AML-193 (cell line): ENCODE data around the gene MAP1S.
A peak's percentile ranks its signal among the peaks of the same experiment; 100 is the strongest.

ENCODE experiments used
- DNase-seq, 2 experiments: peaks; one replicate each; lab custom pipeline; 2025; lab: John Stamatoyannopoulos, UW

The MAP1S gene

GRCh38 chr19:17718947-17719711 is at the start of gene MAP1S:
Gene MAP1S (plus strand): TSS chr19:17719480. CDS start chr19:17719503, 23 bp downstream.
- no peak for DNase-seq

GRCh38 chr19:17671906-17672305 is 47.4 kb upstream of the MAP1S start:
- DNase-seq = no peak

GRCh38 chr19:17673937-17674799 is 45.1 kb upstream of the MAP1S start:
- no peak for DNase-seq

GRCh38 chr19:17676295-17676694 is 43.0 kb upstream of the MAP1S start:
- DNase-seq = no peak

GRCh38 chr19:17677002-17677401 is 42.3 kb upstream of the MAP1S start:
- no peak for DNase-seq

GRCh38 chr19:17678836-17679235 is 40.4 kb upstream of the MAP1S start:
- no peak for DNase-seq

- no peak for DNase-seq
These were observed 39.6 kb upstream of the MAP1S start for GRCh38 chr19:17679526-17680229.

- peak in 1 of 2 experiments; percentile 11 for DNase-seq
These were observed 39.0 kb upstream of the MAP1S start for GRCh38 chr19:17680230-17680722.

- DNase-seq = no peak
These were observed 37.7 kb upstream of the MAP1S start for GRCh38 chr19:17681505-17682125.

GRCh38 chr19:17682273-17682672 is 37.0 kb upstream of the MAP1S start:
- no peak for DNase-seq

- no peak for DNase-seq
These were observed 36.2 kb upstream of the MAP1S start for GRCh38 chr19:17683078-17683477.

- no peak for DNase-seq
These were observed 35.0 kb upstream of the MAP1S start for GRCh38 chr19:17684256-17684655.

- DNase-seq = no peak
These were observed 33.7 kb upstream of the MAP1S start for GRCh38 chr19:17685451-17686022.

- no peak for DNase-seq
These were observed 33.2 kb upstream of the MAP1S start for GRCh38 chr19:17686023-17686521.

- DNase-seq = no peak
These were observed 32.7 kb upstream of the MAP1S start for GRCh38 chr19:17686592-17687024.

- no peak for DNase-seq
These were observed 32.0 kb upstream of the MAP1S start for GRCh38 chr19:17687141-17687856.

- DNase-seq = no peak
These were observed 31.2 kb upstream of the MAP1S start, which contains the start of gene UNC13A for GRCh38 chr19:17687857-17688784. Gene UNC13A (minus strand): TSS chr19:17688354. CDS start chr19:17688199, 155 bp downstream.

GRCh38 chr19:17688853-17689595 is 30.3 kb upstream of the MAP1S start:
- no peak for DNase-seq

GRCh38 chr19:17692566-17692965 is 26.7 kb upstream of the MAP1S start:
- no peak for DNase-seq
